NB4 (cell line): ENCODE results near the gene JMJD7.
A peak's percentile ranks its signal among the peaks of the same experiment; 100 is the strongest.

Source experiments
- DNase-seq: peaks from one replicate; pipeline ENCODE4 v3.0.0; 2010; ENCODE audit warnings: low read depth
- H3K4me3 ChIP-seq: one replicate; pipeline ENCODE4 v1.5.1; 2011; ENCODE audit warnings: mild to moderate bottlenecking, low read depth, low read length, moderate library complexity
- CTCF ChIP-seq: IDR thresholded peaks from one replicate; pipeline ENCODE4 v1.5.1; 2012; ENCODE audit warnings: low read depth, low read length
- MAX ChIP-seq: IDR thresholded peaks from 2 replicates; pipeline ENCODE4 v1.6.1; 2011; ENCODE audit warnings: low read depth, low read length
- MYC ChIP-seq: IDR thresholded peaks from 2 replicates; pipeline ENCODE4 v1.6.1; 2011; ENCODE audit warnings: low read depth, low read length
- POLR2A ChIP-seq: IDR thresholded peaks from 2 replicates; pipeline ENCODE4 v1.6.1; 2011; ENCODE audit warnings: mild to moderate bottlenecking; ENCODE audit not compliant: insufficient read length; ENCODE audit errors: extremely low read depth

Gene JMJD7

GRCh38 chr15:41880156-41880877 is 52.4 kb downstream of the JMJD7 start:
- TF ChIP-seq CTCF (no peak), MAX (no peak), MYC (no peak), POLR2A (no peak)
- no peak for DNase-seq
- H3K4me3 ChIP-seq = no peak overlapping the region

GRCh38 chr15:41881086-41881485 is 53.2 kb downstream of the JMJD7 start:
- TF ChIP-seq MYC (no peak), POLR2A (no peak), CTCF (no peak), MAX (no peak)
- DNase-seq = no peak
- no peak overlapping the region for H3K4me3 ChIP-seq

- no peak for TF ChIP-seq MAX
- TF ChIP-seq POLR2A = no peak
- TF ChIP-seq CTCF = no peak
- TF ChIP-seq MYC = no peak
- no peak for DNase-seq
- H3K4me3 ChIP-seq = no peak overlapping the region
These were observed 53.6 kb downstream of the JMJD7 start for GRCh38 chr15:41881550-41881919.

GRCh38 chr15:41881920-41882688 is 54.2 kb downstream of the JMJD7 start:
- H3K4me3 ChIP-seq = no peak overlapping the region
- TF ChIP-seq CTCF (no peak), MAX (no peak), POLR2A (no peak)
- DNase-seq = no peak

GRCh38 chr15:41882689-41883483 is 55.0 kb downstream of the JMJD7 start:
- peak; percentile 31 for DNase-seq
- TF ChIP-seq MYC = no peak
- no peak for TF ChIP-seq POLR2A
- no peak for TF ChIP-seq CTCF
- no peak for TF ChIP-seq MAX
- H3K4me3 ChIP-seq = no peak overlapping the region
